ENCODE data around the gene PRPSAP1.
"Not testable (repeated sequence)": the region's sequence is repeated elsewhere in the genome, so short reads cannot be mapped to it uniquely, and the experiment has no call there.

The PRPSAP1 gene

DNA sequence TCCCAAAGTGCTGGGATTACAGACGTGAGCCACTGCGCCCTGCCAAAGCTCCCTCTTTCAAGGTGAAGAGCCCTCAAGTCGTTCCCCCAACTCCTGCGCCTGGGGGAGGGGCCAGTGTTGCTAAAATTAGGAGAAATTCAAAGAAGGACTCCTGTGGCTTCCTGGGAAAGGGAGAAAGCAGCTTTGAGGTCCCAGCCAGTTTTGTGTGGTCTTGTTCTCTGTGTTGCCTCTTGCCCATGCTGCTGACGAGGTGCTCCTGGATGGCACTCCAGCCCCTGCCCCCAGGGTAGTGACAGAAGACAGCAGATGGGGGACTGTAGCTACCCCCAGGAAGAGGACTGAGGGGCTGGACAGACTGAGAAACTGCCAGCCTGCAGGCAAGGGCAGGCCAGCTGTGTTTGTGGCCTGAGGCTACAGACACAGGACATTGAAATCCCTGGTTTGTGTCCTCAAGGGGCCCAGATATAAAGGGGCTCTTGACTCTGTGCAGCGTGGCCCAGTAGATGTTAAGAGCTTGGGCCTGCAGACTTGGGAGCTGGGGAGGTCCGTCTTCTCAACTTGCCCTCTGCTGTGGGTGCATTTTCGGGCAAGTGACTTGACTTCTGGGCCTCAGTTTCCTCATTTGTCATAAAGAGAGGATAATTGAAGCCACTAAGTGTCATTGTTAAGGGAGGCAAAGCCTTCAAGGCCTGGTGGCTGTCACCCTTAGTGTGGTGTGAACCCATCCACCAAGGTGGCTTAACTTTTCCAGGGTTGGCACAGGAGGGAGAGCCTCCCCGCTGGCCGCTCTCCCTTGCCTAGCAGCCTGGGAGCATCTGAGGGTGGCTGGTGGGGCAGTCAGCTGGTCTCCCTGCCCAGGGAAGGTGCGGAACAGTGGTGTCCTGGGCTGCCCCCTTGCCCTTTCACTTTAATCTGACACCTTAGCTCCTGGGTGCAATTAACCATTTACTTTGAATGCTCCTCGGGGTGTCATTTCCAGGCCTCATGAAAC lies 84.4 kb downstream of the PRPSAP1 start:
- no peak for ATAC-seq
- TF ChIP-seq ARNTL (CRISPR knock-in tag; IDR thresholded peaks at IDR 0.05; ENCODE audit: borderline replicate concordance, low read depth) (no peak), ESRRG (CRISPR knock-in tag; IDR thresholded peaks at IDR 0.05) (no peak), SNAI2 (CRISPR knock-in tag; IDR thresholded peaks at IDR 0.05) (no peak), ZFP3 (CRISPR knock-in tag; IDR thresholded peaks at IDR 0.05) (no peak), TCF4 (CRISPR knock-in tag; IDR thresholded peaks at IDR 0.05; ENCODE audit: borderline replicate concordance) (no peak), PPARA (CRISPR knock-in tag; IDR thresholded peaks at IDR 0.05; ENCODE audit: borderline replicate concordance) (no peak)
- TF ChIP-seq, protein P1, sequence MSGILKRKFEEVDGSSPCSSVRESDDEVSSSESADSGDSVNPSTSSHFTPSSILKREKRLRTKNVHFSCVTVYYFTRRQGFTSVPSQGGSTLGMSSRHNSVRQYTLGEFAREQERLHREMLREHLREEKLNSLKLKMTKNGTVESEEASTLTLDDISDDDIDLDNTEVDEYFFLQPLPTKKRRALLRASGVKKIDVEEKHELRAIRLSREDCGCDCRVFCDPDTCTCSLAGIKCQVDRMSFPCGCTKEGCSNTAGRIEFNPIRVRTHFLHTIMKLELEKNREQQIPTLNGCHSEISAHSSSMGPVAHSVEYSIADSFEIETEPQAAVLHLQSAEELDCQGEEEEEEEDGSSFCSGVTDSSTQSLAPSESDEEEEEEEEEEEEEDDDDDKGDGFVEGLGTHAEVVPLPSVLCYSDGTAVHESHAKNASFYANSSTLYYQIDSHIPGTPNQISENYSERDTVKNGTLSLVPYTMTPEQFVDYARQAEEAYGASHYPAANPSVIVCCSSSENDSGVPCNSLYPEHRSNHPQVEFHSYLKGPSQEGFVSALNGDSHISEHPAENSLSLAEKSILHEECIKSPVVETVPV (CRISPR knock-in tag; IDR thresholded peaks at IDR 0.05), result no peak

DNA sequence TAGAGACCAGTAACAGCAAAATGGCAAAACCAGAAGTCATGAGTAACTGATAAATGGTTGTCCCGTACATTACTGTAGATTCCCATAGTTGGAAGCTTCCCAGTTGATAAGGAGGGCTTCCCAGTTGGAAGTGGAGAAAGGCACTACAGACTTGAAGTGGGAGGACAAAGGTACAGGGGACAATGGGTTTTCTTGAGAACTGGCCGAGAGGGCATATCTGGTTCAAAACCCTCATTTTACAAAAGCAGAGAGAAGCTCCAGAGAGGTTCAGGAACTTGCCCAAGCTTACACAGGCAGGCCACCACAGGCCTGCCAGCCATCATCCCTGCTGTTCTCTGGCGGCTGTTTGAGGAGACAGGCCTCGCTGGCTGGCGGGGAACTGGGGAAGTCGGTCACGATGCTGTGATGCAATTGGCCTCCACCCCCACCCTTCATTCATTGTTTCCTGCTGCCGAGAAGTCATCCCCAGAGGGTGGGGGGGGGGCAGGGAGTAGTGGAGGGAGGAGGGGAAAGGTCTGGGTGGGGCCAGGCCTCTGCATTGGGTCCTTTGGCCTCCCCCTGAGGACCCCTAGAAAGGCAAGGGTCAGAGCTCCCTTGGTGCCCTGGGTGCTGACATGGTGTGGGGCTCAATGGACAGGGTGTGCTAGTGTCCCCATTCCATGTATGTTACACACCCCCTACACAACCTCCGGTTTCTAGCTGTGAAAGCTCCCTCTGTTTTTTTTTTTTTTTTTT lies 85.5 kb downstream of the PRPSAP1 start:
- TF ChIP-seq ZNF565 (CRISPR knock-in tag; conservative IDR thresholded peaks at IDR 0.05; ENCODE audit: low read depth), result no peak
- no peak for TF ChIP-seq BACH2 (CRISPR knock-in tag; IDR thresholded peaks at IDR 0.05; ENCODE audit: borderline replicate concordance)
- TF ChIP-seq OSR1 (CRISPR knock-in tag; IDR thresholded peaks at IDR 0.05), result no peak
- no peak for ATAC-seq

- not testable (repeated sequence) for ATAC-seq
These were observed 86.1 kb downstream of the PRPSAP1 start for GRCh38 chr17:76267581-76268001.

GRCh38 chr17:76267051-76267576 lies 86.6 kb downstream of the PRPSAP1 start:
- no peak for TF ChIP-seq ZNF565 (CRISPR knock-in tag; conservative IDR thresholded peaks at IDR 0.05; ENCODE audit: low read depth)
- TF ChIP-seq TOX (CRISPR knock-in tag; IDR thresholded peaks at IDR 0.05; ENCODE audit: borderline replicate concordance), result no peak
- TF ChIP-seq ARNTL (CRISPR knock-in tag; IDR thresholded peaks at IDR 0.05; ENCODE audit: borderline replicate concordance, low read depth), result no peak
- TF ChIP-seq GLIS3 (CRISPR knock-in tag; IDR thresholded peaks at IDR 0.05), result no peak
- TF ChIP-seq, protein P2, sequence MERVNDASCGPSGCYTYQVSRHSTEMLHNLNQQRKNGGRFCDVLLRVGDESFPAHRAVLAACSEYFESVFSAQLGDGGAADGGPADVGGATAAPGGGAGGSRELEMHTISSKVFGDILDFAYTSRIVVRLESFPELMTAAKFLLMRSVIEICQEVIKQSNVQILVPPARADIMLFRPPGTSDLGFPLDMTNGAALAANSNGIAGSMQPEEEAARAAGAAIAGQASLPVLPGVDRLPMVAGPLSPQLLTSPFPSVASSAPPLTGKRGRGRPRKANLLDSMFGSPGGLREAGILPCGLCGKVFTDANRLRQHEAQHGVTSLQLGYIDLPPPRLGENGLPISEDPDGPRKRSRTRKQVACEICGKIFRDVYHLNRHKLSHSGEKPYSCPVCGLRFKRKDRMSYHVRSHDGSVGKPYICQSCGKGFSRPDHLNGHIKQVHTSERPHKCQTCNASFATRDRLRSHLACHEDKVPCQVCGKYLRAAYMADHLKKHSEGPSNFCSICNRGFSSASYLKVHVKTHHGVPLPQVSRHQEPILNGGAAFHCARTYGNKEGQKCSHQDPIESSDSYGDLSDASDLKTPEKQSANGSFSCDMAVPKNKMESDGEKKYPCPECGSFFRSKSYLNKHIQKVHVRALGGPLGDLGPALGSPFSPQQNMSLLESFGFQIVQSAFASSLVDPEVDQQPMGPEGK (CRISPR knock-in tag; IDR thresholded peaks at IDR 0.05; ENCODE audit: borderline replicate concordance), result no peak
- TF ChIP-seq, protein P3, sequence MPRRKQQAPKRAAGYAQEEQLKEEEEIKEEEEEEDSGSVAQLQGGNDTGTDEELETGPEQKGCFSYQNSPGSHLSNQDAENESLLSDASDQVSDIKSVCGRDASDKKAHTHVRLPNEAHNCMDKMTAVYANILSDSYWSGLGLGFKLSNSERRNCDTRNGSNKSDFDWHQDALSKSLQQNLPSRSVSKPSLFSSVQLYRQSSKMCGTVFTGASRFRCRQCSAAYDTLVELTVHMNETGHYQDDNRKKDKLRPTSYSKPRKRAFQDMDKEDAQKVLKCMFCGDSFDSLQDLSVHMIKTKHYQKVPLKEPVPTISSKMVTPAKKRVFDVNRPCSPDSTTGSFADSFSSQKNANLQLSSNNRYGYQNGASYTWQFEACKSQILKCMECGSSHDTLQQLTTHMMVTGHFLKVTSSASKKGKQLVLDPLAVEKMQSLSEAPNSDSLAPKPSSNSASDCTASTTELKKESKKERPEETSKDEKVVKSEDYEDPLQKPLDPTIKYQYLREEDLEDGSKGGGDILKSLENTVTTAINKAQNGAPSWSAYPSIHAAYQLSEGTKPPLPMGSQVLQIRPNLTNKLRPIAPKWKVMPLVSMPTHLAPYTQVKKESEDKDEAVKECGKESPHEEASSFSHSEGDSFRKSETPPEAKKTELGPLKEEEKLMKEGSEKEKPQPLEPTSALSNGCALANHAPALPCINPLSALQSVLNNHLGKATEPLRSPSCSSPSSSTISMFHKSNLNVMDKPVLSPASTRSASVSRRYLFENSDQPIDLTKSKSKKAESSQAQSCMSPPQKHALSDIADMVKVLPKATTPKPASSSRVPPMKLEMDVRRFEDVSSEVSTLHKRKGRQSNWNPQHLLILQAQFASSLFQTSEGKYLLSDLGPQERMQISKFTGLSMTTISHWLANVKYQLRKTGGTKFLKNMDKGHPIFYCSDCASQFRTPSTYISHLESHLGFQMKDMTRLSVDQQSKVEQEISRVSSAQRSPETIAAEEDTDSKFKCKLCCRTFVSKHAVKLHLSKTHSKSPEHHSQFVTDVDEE (CRISPR knock-in tag; IDR thresholded peaks at IDR 0.05), result no peak
- ATAC-seq, result no peak

DNA sequence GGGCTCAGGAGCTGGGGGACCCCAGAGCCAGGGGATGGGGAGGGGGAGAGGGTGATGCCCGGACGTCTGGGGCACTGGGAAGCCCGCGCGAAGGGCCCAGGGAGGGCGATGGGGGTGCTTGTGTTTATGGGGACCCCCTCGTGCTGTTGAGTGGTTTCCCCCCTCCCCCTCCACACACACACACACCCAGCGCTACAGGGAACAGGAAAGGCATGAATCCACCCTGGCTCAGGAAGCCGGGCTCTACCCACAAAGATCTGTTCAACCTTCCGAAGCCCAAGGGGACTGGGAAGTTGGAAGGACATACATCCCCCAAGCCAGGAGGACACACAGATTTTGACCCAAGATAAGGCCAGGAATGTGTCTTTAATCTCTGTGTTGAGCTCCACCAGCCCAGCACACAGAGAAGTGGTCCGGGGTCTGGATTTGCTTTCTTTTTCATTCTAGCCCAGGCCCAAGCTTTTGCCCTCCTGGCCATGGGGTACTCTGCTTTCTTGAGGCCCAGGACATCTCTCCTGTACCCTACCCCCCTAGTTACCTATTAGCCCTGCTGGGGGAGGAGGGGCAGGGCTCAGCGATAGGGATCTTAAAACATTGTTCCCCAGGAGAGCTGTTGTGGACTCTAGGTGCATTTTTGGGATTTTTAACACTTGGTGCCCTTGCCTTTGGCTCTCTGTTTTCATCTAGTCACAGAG lies 87.3 kb downstream of the PRPSAP1 start:
- TF ChIP-seq, protein P3 (CRISPR knock-in tag; IDR thresholded peaks at IDR 0.05), result no peak
- no peak for TF ChIP-seq ZC3H10 (CRISPR knock-in tag; IDR thresholded peaks at IDR 0.05)
- no peak for TF ChIP-seq ZNF70 (CRISPR knock-in tag; IDR thresholded peaks at IDR 0.05)
- TF ChIP-seq CSDC2 (CRISPR knock-in tag; IDR thresholded peaks at IDR 0.05), result no peak
- TF ChIP-seq ESRRG (CRISPR knock-in tag; IDR thresholded peaks at IDR 0.05), result no peak
- TF ChIP-seq ZFP30 (CRISPR knock-in tag; IDR thresholded peaks at IDR 0.05), result no peak
- TF ChIP-seq ISL1 (CRISPR knock-in tag; IDR thresholded peaks at IDR 0.05), result no peak
- TF ChIP-seq OSR1 (CRISPR knock-in tag; IDR thresholded peaks at IDR 0.05), result no peak
- TF ChIP-seq GLIS3 (CRISPR knock-in tag; IDR thresholded peaks at IDR 0.05), result no peak
- no peak for TF ChIP-seq PPARA (CRISPR knock-in tag; IDR thresholded peaks at IDR 0.05; ENCODE audit: borderline replicate concordance)
- TF ChIP-seq BACH2 (CRISPR knock-in tag; IDR thresholded peaks at IDR 0.05; ENCODE audit: borderline replicate concordance), result no peak
- TF ChIP-seq TCF4 (CRISPR knock-in tag; IDR thresholded peaks at IDR 0.05; ENCODE audit: borderline replicate concordance), result no peak
- no peak for ATAC-seq

Data from SK-N-SH treated with all-trans-retinoic acid at 6 μM for 48 hours (cell line).